Loucy (cell line): Measurements from ENCODE around the gene FPR3.

ENCODE experiments used
- H2AFZ ChIP-seq: fragments of 200-600 bp; sonication (generic); 2 replicates; pipeline ENCODE4 v1.6.0; 2016; ENCODE audit warnings: antibody characterized with exemption, mild to moderate bottlenecking, low read length, moderate library complexity
- H3F3A ChIP-seq: fragments of 200-600 bp; 2 replicates; pipeline ENCODE4 v1.6.0; 2016; ENCODE audit warnings: antibody characterized with exemption, low read depth, mild to moderate bottlenecking
- H3K27me3 ChIP-seq: fragments of 200-600 bp; sonication (generic); 2 replicates; pipeline ENCODE4 v1.6.1; 2014; ENCODE audit warnings: low read length, mild to moderate bottlenecking; ENCODE audit not compliant: insufficient read depth, poor library complexity, severe bottlenecking
- H3K36me3 ChIP-seq: fragments of 200-600 bp; sonication (generic); 2 replicates; pipeline ENCODE4 v1.6.1; 2016; ENCODE audit warnings: low read length; ENCODE audit not compliant: insufficient read depth
- H3K4me1 ChIP-seq: fragments of 200-600 bp; sonication (generic); 2 replicates; pipeline ENCODE4 v1.5.1; 2014; ENCODE audit warnings: low read length, mild to moderate bottlenecking; ENCODE audit not compliant: insufficient read depth, poor library complexity, severe bottlenecking
- H3K4me2 ChIP-seq: fragments of 200-600 bp; sonication (generic); 2 replicates; pipeline ENCODE4 v1.6.0; 2014; ENCODE audit warnings: antibody characterized with exemption, low read length, low read depth, mild to moderate bottlenecking; ENCODE audit not compliant: poor library complexity, severe bottlenecking
- H3K4me3 ChIP-seq: fragments of 200-600 bp; sonication (generic); 2 replicates; pipeline ENCODE4 v1.5.1; 2014; ENCODE audit warnings: low read length, mild to moderate bottlenecking, mixed read lengths; ENCODE audit not compliant: poor library complexity, severe bottlenecking
- H3K79me2 ChIP-seq: fragments of 200-600 bp; sonication (generic); 2 replicates; pipeline ENCODE4 v1.6.1; 2014; ENCODE audit warnings: low read length; ENCODE audit not compliant: insufficient read depth
- H3K9ac ChIP-seq: fragments of 200-600 bp; sonication (generic); 2 replicates; pipeline ENCODE4 v1.6.0; 2014; ENCODE audit warnings: mild to moderate bottlenecking, low read depth, low read length, moderate library complexity; ENCODE audit not compliant: poor library complexity, severe bottlenecking
- H3K9me2 ChIP-seq: fragments of 200-600 bp; sonication (generic); replicated peaks from 2 replicates; pipeline ENCODE4 v1.6.1; 2016; ENCODE audit warnings: low read depth, low read length, mixed read lengths
- H3K9me3 ChIP-seq: fragments of 200-600 bp; sonication (generic); 2 replicates; pipeline ENCODE4 v1.6.1; 2014; ENCODE audit warnings: mild to moderate bottlenecking, antibody characterized with exemption, low read length, low read depth; ENCODE audit not compliant: insufficient read depth
- H4K20me1 ChIP-seq: fragments of 200-600 bp; sonication (generic); 2 replicates; pipeline ENCODE4 v1.6.0; 2014; ENCODE audit warnings: antibody characterized with exemption, low read length, mild to moderate bottlenecking; ENCODE audit not compliant: insufficient read depth, poor library complexity, severe bottlenecking
- CTCF ChIP-seq: fragments of 200-600 bp; sonication (generic); conservative IDR thresholded peaks from 2 replicates; pipeline ENCODE4 v1.5.1; 2014; ENCODE audit warnings: mild to moderate bottlenecking, antibody characterized with exemption, low read length
- EZH2phosphoT487 ChIP-seq: fragments of 200-600 bp; IDR thresholded peaks from 2 replicates; pipeline ENCODE4 v1.6.1; 2018; ENCODE audit warnings: antibody characterized with exemption, mild to moderate bottlenecking, moderate library complexity, borderline replicate concordance

The FPR3 gene

DNA sequence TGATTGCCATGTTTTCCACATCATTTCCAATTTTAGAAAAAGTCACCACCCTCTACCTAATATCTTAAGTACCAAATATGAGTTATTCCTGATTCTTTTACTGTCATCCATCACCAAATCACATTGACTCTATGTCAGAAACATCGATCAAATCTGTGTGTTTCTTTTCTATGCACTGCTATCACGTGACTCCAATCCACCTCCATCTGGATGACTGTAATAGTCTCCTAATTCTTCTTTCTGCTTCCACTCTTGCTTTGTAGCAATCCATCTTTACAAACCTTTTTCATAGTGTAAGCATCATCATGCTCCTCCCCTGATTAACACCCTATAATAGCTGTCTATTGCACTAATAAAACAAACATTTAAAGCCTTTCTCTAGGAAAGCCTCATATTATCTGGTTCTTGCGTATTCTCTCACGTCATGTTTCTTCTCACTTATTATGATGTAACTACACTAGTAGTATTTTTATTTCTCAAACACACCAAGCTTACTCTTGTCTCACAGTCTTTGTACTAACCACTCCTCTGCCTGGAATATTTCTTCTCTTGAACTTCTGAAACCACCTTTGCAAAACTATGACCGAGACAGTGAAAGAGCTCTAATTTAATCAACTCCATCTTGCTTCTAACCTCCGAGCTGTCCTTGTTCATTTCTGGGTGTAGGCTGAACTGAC, 10.7 kb upstream of the FPR3 start:
- no peak overlapping the region for H2AFZ ChIP-seq
- no peak overlapping the region for H3K4me2 ChIP-seq
- H3K9ac ChIP-seq: no peak overlapping the region

GRCh38 chr19:51784922-51785690, 9.9 kb upstream of the FPR3 start:
- no peaks in the 10 kb centered on the region for H3K9me2 ChIP-seq
- H3F3A ChIP-seq: no peaks in the 10 kb centered on the region
- H3K9me3 ChIP-seq: no peaks in the 10 kb centered on the region
- H3K79me2 ChIP-seq: no peaks in the 10 kb centered on the region
- H3K4me2 ChIP-seq: no peak overlapping the region
- no peak for TF ChIP-seq EZH2phosphoT487
- no peak for TF ChIP-seq CTCF
- no peak overlapping the region for H3K9ac ChIP-seq
- H2AFZ ChIP-seq: no peak overlapping the region
- no peaks in the 10 kb centered on the region for H3K4me1 ChIP-seq
- no peak overlapping the region for H3K4me3 ChIP-seq
- no peaks in the 10 kb centered on the region for H3K36me3 ChIP-seq
- H3K27me3 ChIP-seq: no peaks in the 10 kb centered on the region
- H4K20me1 ChIP-seq: no peaks in the 10 kb centered on the region

More for the DNA sequence above, 10.7 kb upstream of the FPR3 start:
- Histone ChIP-seq H3K9me3 (no peaks in the 10 kb centered on the region), H3K4me1 (no peaks in the 10 kb centered on the region), H3K79me2 (no peaks in the 10 kb centered on the region), H4K20me1 (no peaks in the 10 kb centered on the region), H3K9me2 (no peaks in the 10 kb centered on the region), H3K4me3 (no peak overlapping the region), H3K36me3 (no peaks in the 10 kb centered on the region), H3K27me3 (no peaks in the 10 kb centered on the region), H3F3A (no peaks in the 10 kb centered on the region)
- TF ChIP-seq CTCF (no peak), EZH2phosphoT487 (no peak)

- TF ChIP-seq CTCF: no peak
- TF ChIP-seq EZH2phosphoT487: no peak
- Histone ChIP-seq H4K20me1 (no peaks in the 10 kb centered on the region), H3K4me1 (no peaks in the 10 kb centered on the region), H3K79me2 (no peaks in the 10 kb centered on the region), H3K4me2 (no peak overlapping the region), H3F3A (no peaks in the 10 kb centered on the region), H3K9me2 (no peaks in the 10 kb centered on the region), H3K4me3 (no peak overlapping the region), H2AFZ (no peak overlapping the region), H3K36me3 (no peaks in the 10 kb centered on the region), H3K9me3 (no peaks in the 10 kb centered on the region), H3K9ac (no peak overlapping the region), H3K27me3 (no peaks in the 10 kb centered on the region)
Observed at GRCh38 chr19:51786646-51787494, 8.1 kb upstream of the FPR3 start.
